NCI-H748 (cell line): ENCODE results near the gene SSB.
"Not testable (repeated sequence)": the region's sequence is repeated elsewhere in the genome, so short reads cannot be mapped to it uniquely, and the experiment has no call there.

ENCODE experiments used
- DNase-seq: peaks from one replicate; lab custom pipeline; 2025; ENCODE audit not compliant: unreplicated experiment; lab: John Stamatoyannopoulos, UW

Gene SSB

DNA sequence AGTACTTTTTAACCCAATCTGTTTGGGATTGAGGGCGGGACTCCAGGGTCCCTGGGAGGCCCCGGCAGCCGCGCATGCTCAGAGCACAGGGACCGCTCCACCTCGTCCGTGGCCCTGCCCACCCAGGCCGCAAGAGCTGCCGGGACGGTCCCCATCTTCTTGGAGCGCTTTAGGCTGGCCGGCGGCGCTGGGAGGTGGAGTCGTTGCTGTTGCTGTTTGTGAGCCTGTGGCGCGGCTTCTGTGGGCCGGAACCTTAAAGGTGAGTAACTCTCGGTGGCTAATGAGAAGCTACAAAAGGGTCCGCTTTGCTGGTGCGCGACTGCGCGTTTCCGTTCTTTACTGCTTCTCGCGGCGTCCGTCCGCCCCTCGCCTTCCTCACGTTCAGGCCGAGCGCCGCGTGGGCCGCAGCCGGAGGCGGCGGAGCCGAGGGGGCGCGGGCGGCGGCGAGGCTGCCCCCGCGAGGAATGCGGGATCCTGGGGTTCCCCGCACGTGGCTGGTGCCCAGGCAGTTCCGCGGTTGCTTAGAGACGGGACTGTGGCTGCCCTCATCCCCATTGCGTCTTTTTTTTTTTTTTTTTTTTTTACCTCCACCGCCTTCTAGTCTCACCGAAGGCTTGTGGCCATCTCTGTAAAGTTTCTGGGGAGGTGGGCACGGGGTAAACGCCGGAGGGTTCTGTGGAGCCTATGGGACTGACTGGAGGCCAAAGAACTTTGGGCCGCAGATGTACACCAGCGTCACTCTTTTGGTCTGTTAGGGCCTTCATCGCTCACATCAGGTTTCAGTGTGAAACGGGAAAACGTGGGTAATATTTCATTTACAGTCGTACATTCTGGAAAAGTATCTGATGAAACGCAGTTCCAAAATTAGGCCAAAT is at the start of gene SSB:
TSS of gene SSB (plus strand) at position 154 of the 875 bp plus-strand sequence. CDS start 2,090 bp downstream, outside the sequence.
- peak; percentile 95 for DNase-seq

DNA sequence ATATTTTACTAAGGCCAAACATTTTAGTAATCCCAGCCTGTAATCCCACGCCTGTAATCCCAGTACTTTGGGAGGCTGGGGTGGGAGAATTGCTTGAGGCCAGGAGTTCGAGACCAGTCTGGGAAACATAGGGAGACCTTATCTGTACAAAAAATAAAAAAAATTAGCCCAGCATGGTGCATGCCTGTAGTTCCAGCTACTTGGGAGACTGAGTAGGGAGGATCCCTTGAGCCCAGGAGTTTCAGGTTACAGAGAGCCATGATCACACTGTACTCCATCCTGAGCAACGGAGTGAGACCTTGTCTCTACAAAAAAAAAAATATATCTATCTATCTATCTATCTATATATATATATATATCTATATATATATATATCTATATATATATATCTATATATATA is 45.9 kb upstream of the SSB start:
- no peak for DNase-seq

DNA sequence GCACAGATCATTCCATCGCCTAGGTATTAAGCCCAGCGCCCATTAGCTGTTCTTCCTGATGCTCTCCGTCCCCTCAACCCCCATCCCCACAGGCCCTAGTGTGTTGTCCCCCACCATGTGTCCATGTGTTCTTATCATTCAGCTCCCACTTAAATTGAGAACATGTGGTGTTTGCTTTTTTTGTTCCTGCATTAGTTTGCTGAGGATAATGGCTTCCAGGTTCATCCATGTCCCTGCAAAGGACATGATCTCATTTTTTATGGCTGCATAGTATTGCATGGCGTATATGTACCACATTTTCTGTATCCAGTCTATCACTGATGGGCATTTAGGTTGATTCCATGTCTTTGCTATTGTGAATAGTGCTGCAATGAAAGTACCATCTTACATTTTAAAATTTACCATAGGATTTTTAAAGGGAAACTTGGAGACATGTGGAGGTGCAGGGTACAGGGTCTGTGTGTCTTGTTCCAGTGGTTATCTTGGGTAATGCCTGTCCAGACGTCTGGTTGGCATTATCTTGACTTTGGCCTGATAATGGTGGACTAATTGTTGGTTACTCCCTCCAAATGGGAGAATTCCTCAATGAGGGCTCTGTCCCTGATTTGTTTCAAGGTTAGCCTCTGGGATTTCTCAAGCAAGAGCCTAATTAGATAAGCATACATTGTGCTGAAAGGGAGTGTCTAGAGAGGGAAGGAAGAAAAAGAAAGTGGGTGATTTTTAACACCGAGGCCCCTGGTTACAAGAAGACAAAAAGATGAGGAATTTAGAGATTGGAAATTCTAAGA is 43.4 kb upstream of the SSB start:
- no peak for DNase-seq

DNA sequence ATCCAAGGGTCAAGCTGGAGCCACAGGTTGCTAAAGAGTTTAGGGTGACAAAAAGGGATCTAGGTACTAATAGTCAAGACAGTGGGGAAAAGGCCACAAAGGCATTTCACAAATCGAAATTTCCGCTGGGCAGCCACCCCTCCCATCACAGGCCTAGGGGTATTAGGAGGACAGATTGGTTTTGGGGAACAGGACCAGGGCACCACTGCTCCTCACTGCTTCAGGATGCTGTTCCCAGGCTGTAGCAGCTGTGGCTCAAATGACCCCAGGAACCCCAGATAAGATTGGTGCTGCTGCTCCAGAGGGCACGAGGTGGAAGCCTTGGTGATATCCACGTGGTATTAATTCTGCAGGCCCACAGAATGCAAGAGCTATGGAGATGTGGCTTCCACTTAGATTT is 42.3 kb upstream of the SSB start:
- no peak for DNase-seq

DNA sequence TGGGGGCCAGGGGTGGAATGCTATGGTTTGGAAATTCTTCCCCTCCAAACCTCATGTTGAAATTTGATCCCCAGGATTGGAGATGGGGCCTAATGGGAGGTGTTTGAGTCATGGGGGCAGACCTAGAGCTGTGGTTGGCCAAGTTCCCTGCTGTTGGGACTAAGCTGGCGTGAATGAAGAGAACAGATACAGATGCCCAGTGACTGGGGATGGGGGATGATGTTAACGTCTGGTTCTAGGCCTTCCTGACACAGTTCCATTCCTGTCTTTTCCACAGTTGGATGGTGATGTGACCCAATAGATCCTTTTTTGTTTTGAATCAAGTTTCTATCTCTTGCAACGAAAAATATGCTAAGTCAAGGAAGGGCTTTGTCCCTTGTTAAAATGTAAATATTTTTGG is 41.3 kb upstream of the SSB start:
- no peak for DNase-seq

DNA sequence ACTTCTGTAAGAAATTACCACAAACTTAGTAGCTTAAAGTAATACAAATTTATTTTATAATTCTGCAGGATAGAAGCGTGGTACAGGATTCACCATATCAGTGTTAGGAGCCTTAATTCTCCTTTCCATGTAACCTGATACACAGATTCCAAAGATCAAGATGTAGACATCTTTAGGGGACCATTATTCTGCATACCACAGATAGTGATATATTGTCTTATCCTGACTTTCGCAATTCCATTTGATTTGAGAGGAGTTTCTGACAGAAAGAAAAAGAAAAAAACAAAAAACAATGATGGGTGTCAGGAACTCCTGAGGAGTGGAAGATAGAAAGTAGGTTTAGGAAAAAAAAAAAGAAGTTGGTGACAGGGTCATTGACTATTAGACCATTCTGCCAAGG is 40.9 kb upstream of the SSB start:
- DNase-seq, result no peak

DNA sequence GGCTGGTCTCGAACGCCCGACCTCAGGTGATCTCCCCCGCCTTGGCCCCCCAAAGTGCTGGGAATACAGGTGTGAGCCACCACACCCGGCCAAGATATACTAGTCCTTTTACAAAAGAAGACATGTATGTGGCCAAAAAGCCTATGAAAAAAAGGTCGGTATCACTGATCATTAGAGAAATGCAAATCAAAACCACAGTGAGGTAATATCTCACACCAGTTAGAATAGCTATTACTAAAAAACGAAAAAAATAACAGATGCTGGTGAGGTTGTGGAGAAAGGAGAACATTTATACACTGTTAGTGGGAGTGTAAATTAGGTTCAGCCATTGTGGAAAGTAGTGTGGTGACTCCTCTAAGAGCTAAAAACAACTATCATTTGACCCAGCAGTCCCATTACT is 38.7 kb upstream of the SSB start:
- DNase-seq, result no peak

DNA sequence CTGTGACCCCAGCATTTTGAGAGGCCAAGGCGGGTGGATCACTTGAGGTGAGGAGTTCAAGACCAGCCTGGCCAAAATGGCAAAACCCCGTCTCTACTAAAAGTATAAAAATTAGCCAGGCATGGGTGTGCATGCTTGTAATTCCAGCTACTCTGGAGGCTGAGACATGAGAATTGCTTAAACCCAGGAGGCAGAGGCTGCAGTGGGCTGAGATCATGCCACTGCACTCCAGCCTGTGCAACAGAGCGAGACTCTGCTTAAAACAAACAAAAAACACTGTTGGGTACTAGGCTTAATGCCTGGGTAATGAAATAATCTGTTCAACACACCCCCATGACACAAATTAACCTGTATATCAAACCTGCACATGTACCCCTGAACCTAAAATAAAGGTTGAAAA is 37.9 kb upstream of the SSB start:
- DNase-seq, result not testable (repeated sequence)

DNA sequence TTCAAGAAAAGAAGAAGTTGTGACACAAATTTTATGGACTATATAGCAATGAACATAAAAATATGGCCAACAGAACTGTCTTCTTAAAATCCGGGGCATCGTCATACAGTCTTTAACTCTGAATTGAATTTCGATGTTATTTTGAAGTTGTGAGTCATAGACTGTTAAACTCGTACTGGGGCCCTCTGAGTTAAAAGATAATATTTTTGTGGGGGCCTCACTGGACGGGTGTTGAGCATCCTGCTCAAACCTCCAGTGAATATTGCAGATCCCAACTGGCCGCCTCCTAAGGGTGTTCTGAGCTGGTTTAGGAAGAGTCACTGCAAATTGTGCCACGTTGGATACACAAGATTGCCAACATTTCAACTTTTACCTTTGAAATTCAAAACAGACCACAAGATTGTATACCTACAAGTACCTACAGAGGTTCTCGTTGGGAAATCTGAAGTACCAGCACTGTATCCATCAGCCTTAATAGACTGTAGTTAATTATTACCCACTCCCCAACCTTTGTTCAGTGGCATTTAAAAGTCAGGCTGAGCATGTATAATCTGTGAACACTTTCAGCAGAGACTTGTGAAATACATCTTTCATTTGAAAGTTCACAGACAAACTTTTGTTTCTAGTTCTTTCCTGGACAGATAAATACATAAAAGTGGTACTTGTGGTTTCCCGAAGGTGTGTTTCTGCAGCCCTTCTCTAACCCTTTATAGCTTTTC is 37.3 kb upstream of the SSB start:
- DNase-seq, result no peak

DNA sequence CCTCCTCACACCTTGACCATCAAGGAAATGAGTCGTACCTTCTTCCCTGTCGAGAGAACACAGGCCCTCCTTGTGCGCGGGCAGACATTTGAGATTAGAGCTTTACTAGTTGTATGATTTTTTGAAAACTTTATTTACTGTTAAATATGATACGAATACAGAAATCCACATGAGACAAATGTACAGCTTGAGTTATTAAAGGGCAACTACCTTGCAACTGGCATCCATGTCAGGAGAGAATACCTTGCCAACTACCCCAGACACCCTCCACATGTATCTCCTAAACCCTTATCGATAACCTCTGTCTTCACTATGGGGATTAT is 36.7 kb upstream of the SSB start:
- DNase-seq, result no peak

DNA sequence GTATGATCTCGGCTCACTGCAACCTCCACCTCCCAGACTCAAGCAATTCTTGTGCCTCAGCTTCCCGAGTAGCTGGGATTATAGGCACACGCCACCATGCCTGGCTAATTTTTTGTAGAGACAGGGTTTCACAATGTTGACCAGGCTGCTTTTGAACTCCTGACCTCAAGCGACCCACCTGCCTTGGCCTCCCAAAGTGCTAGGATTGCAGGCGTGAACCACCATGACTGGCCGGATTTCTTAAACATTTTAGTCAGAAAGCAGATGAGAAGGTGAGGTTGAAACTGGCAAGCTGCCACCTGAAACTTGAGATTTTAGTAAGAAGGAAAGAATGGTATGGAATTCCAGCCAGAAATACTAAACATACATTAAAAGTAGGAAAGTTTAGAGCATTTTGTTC is 33.1 kb upstream of the SSB start:
- no peak for DNase-seq

DNA sequence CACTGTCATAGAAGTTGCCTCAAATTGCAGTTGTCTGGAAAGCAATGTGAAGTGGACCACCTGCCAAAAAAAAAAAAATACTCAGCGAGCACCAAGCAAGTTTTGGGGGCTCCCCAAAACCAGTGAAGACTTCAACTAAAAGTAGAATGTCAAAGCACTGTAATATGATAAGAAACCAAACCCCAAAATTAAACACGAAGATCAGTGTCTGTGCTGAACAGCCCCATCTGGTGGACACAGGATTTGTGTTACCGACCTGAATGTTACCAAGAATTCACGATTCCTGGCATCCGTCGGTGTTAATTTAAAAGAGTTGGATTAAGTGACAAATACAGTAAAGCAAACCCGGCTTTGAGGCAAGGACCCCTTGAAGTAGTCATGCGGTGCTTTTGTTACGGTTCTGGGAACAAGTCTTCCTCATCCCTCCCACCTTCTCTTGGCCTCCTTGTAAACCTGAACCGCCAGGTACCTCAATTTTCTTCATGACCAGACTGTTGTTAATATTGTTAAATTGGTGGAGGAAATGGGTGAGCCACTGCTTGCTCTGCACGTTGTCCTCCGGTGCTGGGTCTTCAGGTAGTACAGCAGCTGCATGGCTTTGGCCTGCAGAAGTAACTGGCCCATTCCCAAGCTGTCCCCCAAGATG is 31.3 kb upstream of the SSB start:
- peak; percentile 59 for DNase-seq

DNA sequence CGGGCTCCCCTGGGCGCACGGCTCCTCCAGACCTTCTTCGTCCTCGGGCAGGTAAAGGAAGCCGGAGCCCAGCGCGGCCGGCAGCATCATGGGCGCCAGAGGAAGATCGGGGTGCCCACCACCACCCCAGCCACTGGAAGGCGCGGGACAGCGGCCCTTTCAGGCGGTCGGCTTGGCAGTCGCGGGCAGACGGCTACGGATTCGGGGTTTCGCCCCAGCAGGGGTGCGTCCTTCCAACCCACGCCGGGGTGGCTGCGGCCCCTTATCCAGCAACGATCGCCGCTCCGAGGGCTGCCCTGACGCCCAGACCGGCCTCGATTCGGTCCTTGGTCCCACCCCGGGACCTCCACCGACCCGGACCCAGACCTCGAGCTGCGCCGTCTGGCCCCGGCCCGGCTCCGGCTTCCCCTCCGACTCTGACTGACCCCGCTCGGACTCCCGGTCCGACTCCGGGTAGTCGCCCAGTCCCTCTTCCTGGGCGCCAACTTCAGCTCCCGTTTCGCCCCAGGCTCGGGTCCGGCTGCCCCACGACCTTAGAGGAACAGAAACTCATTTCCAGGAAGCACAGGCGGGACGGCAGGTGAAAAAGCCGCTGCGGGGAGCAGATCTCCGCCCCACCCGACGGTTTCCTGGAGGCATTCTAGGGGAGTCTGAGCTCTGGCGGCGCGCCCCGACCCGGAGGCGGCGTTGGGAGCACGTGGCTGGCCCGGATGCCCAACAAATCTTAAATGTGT is 30.2 kb upstream of the SSB start:
- no peak for DNase-seq

DNA sequence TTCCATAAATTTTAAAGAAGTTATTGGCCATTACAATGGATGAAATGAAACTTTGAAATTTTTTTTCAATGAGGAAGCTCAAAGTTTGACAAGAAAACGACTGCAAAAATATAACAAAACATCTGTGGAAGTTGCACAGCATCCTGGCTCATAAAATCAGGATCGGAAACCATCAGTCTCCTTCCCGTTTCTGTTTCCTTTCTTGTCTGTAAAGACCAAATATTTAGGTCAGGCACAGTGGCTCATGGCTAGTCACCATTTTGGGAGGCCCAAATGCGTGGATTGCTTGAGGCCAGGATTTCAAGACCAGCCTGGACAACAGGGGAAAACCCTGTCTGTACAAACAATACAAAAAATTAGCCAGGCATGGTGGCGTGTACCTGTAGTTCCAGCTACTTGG is 27.6 kb upstream of the SSB start:
- DNase-seq, result no peak

DNA sequence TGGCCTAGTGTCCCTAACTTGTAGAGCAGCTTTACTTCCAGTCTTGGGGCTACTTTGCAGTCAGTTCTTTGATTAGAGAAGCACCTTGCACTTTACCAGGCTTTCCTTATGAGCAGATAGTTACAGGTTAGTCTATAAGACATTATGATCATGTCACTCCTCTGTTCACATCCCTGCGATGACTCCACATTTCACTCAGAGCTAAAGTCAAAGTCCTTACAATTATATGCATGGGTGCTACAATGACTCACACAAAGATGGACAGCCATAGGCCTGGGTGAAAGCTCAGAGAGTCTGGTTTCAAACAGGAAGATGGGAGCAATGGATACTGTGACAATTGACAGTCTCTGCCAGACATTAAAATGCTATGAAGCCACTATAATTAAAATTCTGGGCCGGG is 27.1 kb upstream of the SSB start:
- DNase-seq, result no peak

DNA sequence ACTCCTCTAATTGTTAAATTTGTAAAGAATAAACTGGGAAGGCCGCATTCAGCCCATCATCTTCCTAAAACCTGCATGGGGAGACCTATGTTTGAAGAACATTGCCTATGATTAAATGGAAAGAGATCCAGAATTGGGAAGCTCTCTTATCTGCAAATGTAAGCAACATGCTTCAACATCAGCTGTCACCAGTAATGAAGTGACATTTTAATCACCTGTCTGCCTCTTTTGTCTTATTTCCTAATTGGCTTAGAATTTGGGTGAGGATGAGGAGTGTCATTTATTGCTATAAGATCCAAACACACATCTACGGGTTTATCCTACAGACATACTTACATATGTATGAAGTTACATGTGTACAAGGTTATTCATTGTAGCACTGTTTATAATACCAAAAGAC is 26.0 kb upstream of the SSB start:
- no peak for DNase-seq

DNA sequence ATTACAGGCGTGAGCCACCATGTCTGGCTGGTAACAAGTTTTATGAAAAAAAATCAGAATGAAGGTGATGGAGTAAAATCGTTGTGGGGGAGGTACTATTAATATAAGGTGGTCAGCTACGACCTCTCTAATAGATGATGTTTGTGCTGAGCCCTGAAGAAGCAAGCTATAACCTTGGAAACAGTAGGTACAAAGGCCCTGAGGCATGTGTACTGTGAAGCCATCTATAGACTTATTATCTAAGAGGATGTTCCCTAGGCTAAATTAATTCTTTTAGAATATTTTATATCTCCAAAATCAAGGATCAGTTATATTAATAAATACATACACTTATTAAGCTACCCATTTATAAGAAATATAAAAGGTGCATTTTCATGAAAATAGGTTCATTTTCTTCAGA is 23.3 kb upstream of the SSB start:
- no peak for DNase-seq

DNA sequence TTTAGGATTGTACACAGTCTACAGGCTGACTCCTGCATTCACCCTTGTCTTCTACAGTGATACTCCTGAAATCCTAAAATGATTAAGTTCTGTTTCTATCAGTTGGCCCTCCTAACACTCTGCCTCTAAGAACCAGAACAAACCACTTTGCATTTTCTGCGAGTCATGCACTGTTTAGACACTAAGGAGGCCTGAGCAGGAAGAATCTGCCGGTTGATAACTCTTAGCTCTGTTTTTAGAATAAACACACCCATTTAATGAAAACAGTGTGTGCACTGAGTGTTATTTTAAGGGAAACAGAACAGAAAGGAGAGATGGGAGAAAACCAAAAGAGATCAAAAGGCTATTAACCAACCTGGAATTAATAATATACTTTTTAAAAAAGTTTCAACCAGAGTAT is 22.9 kb upstream of the SSB start:
- no peak for DNase-seq

DNA sequence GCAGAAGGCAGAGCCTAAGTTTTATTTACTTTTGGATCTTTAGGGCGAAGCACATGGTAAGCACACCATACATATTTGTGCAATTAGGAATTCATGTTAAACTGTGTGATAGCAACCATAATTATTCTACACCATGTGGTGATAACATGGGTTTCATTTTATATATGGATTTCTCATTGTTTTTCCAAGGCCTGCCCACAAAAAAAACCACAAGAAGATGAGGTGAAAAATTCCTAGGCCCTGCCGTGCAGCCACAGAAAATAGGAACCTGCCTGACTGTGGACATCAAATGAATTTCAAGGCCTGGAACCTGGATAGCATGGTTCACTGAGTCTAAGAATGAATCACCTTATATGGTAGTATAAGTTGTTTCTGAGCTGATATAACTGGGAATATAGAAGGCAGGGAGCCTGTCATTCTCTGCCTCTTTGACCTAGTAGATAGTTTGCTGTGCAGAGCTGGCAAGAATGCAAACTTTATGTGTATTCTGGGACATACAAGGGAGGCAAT is 22.4 kb upstream of the SSB start:
- no peak for DNase-seq

DNA sequence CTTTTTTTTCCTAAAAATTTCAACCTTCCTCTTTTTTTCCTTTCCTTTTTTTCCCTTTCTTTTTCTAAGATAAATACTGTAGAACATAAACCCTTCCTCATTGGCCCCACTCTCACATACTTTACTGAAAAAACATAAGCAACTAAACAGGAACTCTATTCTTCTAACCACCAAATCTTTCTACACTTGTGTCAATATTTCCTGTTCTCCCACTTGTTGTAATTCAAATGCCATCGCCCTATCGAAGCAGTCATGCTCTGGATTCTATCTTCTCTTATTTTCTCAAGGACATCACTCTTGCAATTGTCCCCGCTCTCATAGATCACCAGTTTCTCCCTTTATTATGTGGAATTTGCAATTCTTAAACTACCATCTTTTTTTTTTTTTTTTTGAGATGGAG is 20.2 kb upstream of the SSB start:
- no peak for DNase-seq
